Testis (tissue), 2 donors: ENCODE data around the gene TBPL2.

Experiments used
- CTCF ChIP-seq, 3 experiments: fragments of 450-650 bp in 2 of 3; fragments of 200-600 bp in 1 of 3; sonication (generic) in 1 of 3; IDR thresholded peaks; one replicate each; pipeline ENCODE4 v1.5.1; 2016 to 2019; ENCODE audit warnings: antibody characterized with exemption in 3 of 3, mild to moderate bottlenecking in 2 of 3, moderate library complexity in 1 of 3
- POLR2A ChIP-seq: fragments of 450-650 bp; IDR thresholded peaks from one replicate; pipeline ENCODE4 v1.6.1; 2017; ENCODE audit warnings: antibody characterized with exemption, mild to moderate bottlenecking, moderate library complexity

GRCh38 chr14:55417955-55418354, 22.5 kb downstream of the TBPL2 start:
- TF ChIP-seq CTCF (IDR thresholded peaks at IDR 0.05) (no peak), POLR2A (no peak)
